Stimulated activated CD8-positive, alpha-beta memory T cell treated with anti-CD3 and anti-CD28 coated beads, Interleukin-12 subunit alpha, Interleukin-12 subunit beta, amount 100 ng/mL, for 24 hours (primary cell): ENCODE measurements around the gene TIGD2.
"Not testable (repeated sequence)": the region's sequence is repeated elsewhere in the genome, so short reads cannot be mapped to it uniquely, and the experiment has no call there.

ENCODE experiments used
- DNase-seq: peaks from one replicate; pipeline ENCODE4 v3.0.0-alpha.2; 2020; ENCODE audit errors: extremely low read depth

TIGD2 gene

GRCh38 chr4:89119836-89120235 is 8.5 kb downstream of the TIGD2 start:
- DNase-seq: no peak

GRCh38 chr4:89121387-89122068 is 10.2 kb downstream of the TIGD2 start:
- DNase-seq: no peak

DNA sequence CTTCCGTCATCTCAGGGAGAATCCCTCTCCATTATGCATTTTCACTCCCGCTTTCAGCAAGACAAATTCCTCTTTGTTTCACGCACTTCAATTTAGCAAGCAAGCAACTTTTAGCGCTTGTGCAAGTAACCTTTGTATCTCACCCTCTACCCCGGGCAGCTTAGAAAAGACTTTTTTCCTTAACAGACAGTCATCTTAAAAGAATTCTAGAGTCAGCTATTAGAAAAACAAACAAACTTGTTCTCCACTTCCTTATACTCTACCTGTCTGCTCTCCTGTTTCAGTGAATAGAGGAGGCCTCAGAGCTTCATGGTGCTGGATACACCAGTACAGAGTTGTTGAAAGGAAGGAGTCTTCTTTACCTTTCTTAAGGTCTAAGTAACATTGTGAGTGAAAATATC is 12.1 kb downstream of the TIGD2 start:
- no peak for DNase-seq

GRCh38 chr4:89125901-89126782 is 14.8 kb downstream of the TIGD2 start:
- DNase-seq: no peak

DNA sequence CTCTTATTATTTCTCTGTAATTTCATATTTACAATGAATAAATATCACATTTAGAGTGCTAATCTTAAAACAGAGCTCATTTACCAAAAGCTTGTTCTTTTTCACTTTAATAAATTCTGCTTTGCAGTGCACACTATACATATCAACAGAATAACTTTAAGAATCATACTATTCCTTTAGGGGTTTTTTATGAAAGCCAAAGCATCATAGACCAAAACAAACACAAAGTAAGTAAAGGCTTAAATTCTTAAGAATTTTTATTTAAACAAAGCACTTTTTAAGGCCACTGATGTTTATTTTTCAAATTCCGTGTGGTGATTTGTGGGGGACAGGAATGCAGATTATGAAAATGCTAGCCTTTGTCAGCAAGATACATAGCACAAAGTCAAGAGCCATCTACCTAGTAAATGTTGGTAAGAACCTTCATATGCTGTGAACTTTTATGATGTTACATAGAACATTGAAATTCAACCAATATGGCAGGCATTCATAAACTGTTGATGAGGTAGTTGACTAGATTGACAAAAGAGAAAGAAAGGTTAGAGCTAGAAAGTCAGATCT is 17.8 kb downstream of the TIGD2 start:
- no peak for DNase-seq

- DNase-seq: no peak
Observed at GRCh38 chr4:89134775-89135319, 23.5 kb downstream of the TIGD2 start.

DNA sequence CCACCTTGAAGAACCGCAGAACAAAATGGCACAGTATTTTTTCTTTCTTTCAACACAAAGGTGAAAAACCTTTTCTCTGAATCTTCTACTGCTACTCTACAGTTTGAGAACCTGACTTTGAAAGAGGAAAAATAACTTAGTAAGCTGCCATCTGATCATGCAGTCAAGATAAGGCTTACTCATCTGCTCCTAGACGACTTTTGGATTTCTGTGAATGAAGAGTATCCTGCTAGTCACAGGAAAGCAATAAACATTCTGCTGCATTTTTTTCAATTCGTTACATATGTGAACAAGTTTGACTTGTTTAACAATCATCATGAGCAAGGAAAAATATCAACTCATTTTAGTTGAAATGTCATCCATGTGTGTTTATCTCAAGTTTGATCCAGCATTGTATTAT is 25.2 kb downstream of the TIGD2 start:
- DNase-seq: no peak

- DNase-seq: no peak
Observed at GRCh38 chr4:89137231-89137630, 25.9 kb downstream of the TIGD2 start.

GRCh38 chr4:89137695-89138094 is 26.4 kb downstream of the TIGD2 start:
- DNase-seq: no peak

- no peak for DNase-seq
Observed at GRCh38 chr4:89140168-89140759, 28.9 kb downstream of the TIGD2 start.

DNA sequence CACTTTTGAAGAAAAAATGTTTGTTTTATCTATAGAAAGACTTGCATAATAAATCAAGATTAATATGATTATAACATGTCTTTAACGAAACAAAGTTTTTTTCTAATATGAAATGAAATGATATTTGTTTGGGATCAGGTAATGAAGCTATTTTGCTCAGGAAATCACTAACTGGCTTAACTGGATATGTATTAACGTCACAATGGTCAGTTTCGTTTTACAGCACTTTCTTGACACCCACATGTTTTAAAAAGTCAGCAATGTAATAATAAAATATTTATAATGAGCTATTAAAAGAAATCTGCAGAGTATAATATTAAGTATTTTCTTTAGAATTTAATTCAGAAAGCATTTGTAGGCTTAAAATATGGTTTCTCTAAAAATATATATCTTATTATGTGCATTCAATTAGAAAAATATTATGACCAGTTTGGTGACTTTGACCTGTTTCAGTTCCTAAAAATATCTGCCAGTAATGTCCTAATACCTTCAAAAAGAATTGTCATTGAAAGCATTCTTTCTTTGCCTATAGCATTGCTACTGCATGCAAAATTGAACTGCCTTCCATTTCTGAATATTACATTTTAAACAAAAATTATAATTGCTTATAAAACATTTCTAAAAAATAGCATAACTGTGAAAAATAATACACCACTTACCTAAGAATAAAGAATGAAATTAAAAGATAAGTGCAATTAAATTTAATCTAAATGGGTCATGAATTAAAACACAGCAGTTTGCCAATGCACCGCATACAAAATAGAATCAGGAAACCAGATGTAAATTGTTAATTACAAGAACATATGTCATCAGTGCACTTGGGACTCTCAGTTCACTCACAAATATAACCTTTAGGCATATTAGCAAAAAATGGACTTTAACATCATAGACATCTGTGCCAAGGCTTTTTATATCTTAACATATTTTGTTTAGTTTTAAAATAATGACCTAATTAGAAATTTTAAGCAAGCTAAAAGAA is 31.6 kb downstream of the TIGD2 start:
- no peak for DNase-seq

- not testable (repeated sequence) for DNase-seq
Observed at GRCh38 chr4:89144652-89145051, 33.3 kb downstream of the TIGD2 start.

DNA sequence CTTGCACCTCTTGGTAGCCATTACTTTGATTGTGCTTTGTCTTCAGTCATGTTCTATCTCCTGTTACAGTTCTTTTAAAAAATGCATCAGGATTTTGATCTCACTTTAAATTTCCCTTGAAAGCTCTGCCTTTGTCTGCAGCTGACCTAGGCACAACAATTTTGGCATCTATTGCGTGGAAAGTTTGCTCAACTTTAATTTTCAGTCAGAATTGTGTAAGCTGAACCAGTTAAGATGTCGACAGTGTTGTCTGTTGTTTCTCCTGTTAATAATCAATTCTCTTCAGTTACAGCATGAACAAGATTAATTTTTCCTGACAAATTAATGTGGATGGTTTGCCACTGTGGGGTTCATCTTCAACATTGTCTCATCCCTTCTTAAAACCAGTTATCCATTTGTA is 34.9 kb downstream of the TIGD2 start:
- no peak for DNase-seq

DNA sequence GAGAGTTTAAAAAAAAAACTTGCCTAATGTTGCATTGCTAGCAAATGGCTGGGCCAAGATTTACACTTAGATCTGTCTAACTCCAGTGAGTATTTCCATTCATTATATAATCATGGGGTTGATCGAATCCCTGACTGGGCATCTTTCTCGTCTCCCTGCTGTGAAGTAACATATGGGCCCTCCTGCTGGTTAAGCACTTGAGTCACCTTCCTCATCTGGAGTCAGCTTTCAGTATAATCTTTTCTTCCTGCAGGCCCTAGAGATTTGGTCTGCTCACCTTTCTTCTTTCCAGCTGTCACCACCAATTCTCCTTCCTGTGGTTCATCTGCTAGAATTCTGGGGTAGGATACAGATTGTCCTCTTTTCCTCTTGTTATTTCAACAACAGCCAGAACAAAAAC is 41.6 kb downstream of the TIGD2 start:
- no peak for DNase-seq

DNA sequence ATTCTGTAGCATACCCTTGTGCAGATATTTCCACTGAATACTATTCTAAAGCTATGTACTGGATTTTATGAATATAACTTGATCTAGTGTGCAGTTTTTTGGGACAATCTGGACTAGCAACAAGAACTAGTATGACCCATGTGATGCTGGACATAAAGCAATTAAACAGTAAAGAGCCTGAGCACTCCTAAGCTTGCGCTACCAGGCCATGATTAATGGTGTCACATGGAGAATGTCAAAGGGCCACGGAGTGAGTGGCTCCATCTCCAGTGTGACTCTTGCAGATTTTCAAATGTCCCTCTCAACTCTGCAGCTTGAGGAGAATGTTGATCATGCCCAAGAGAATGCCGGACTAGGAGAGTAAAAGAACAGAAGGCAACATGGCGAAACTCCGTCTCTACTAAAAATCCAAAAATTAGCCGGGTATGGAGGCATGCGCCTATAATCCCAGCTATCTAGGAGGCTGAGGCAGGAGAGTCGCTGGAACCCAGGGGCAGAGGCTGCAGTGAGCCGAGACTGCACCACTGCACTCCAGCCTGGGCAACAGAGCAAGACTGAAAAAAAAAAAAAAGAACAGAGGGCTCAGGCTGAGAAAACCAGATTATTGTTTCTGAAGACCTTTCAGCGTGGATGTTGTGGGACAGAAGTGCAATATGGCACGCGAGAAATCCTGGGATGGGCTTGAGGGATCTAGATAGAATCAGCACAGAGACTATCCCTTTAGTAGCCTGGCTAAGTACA is 45.0 kb downstream of the TIGD2 start:
- no peak for DNase-seq

DNA sequence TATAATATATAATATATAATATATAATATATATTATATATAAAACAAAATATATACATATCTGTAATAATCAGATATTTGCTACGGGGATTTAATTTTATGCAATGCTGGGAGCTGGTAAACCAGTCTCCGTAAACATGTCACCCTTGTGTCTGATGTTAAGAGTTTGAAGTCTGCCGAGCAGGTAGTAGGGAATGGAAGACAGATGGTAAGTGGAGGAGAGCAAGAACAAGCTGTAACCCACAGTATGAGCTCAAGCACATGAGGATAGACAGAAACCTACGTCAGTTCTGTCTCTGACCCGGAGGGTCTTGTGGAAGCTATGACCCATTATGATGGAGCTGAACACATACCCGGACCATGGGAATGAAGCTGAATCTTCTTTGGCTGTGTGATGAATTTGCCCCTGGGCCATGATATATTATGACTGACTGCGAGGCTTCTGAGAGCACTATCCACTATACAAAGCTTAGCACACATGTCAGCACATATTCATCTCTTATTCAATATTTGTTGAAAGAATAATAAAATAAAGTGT is 46.2 kb downstream of the TIGD2 start:
- no peak for DNase-seq

DNA sequence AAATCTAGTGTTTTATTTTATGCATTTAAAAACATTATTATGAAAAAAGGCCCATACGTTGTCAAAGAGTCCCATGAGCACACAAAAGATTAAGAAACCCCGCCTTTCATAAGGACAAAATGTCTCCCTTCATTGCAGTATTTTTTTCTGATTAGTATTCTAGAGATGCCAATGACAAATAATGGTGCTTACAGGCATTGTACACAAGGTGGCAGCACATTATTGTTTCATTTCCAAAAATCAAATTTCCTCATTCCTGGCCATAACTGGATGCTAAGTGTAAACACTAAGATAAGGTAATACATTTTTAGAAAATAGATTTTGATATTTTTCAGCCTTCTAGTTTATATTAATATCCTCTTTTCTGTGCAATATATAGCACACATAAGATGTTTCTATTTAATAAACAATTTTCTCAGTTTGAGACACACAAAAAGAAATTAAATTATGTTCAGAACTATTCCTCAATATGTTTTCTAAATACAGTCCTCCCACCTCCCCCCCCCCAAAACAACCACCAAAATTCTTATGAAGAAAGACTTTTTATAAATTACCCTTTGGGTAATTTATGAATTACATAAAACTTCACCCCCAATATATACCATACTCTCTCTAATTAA is 47.7 kb downstream of the TIGD2 start:
- no peak for DNase-seq

GRCh38 chr4:89160806-89161205 is 49.5 kb downstream of the TIGD2 start:
- no peak for DNase-seq

- no peak for DNase-seq
Observed at GRCh38 chr4:89161841-89162240, 50.5 kb downstream of the TIGD2 start.

DNA sequence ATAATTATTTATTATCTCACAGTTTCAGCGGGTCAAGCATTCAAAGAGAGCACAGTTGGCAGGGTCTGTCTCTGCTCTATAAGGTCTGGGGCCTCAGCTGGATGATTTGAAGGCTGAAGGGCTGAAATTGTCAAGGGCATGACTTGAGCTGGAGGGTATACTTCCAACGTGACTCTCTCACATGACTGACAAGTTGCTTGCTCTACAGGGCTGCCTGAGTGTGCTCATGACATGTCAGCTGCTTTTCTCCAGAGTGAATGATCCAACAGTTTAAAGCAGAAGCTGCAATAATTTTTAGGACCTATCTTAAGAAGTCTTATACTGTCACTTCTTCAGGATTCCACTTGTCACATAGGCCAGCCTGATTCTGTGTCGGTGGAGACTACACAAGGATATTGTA is 51.2 kb downstream of the TIGD2 start:
- no peak for DNase-seq
